Measurements from ENCODE around the gene ANGPTL4.
A peak's percentile ranks its signal among the peaks of the same experiment; 100 is the strongest.
"Not testable (repeated sequence)": the region's sequence is repeated elsewhere in the genome, so short reads cannot be mapped to it uniquely, and the experiment has no call there.

ANGPTL4 gene

DNA sequence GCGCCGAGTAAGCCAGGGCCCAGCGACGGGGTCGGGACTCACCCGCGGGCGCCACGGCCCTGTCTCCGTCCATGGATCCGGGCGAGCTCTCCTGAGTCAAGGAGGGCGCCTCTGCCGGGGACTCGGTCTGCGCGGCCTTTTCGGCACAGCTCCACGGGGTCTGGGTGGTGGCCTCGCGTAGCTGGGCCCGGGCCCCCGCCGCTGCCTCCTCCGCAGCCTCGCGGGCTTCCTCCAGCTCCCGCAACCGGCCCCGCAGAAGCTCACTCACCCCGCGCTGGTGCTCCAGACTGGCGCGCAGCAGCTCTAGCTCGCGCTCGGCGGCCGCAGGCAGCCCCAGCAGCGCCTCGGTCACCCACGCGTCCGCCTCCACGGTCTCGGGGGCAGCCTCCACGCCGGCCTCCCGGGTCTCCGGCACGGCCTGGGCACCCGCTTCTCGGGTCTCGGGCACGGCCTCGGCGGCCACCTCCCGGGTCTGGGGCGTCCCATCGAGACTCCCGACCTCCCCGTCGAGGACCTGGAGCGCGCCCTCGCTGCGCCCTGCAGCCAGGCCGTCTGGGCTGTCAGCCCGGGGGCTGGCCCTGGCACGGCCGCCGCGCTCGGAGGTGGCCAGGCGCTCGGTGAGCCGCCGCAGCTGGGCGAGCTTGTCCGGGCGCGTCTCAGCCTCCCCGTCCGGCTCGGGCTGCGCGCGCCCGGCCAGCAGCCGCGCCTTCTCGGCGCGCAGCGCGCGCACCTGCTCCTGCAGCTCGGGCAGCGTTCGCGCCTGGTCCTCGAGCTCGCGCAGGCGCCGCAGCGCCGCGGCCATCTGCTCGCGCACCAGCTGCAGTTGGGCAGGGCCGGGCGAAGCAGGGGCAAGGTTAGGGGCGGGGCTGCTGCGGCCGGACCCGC, 29.3 kb upstream of the ANGPTL4 start:
- peak; percentile 33 for DNase-seq

GRCh38 chr19:8335343-8336071, 28.4 kb upstream of the ANGPTL4 start:
- no peak for DNase-seq

DNA sequence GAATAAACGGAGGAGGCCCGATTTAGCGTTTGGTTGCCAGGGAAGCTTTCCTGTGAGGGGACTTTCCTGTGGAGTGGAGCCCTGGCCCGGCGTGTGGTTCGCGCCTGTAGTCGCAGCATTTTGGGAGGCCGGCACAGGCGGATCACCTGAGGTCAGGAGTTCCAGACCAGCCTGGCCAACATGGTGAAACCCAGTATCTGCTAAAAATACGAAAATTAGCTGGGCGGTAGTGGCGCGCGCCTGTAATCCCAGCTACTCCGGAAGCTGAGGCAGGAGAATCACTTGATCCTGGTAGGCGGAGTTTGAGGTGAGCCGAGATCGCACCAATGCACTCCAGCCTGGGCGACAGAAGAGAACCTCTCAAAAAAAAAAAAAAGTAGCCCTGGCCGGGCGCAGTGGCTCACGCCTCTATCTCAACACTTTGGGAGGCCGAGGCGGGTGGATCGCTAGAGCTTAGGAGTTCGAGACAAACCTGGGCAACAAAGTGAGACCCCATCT, 27.8 kb upstream of the ANGPTL4 start:
- DNase-seq = no peak

DNA sequence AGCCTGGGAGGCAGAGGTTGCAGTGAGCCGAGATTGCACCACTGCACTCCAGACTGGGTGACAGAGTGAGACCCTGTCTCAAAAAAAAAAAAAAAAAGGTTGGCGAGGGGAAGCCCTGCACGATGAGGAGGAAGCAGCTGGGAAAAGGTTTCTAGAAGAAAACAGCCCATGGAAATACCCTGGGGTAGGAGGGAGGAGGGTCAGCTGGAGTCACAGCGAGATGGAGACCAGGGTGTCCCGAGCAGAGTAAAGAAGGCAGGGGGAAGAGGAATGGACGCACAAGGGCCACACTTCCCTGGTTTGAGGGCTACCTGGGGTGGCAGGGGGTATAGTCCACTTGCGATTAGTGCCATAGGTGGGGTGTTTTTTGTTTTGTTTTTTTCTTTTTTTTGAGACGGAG, 27.3 kb upstream of the ANGPTL4 start:
- no peak for DNase-seq

GRCh38 chr19:8337728-8338127, 26.2 kb upstream of the ANGPTL4 start:
- no peak for DNase-seq

DNA sequence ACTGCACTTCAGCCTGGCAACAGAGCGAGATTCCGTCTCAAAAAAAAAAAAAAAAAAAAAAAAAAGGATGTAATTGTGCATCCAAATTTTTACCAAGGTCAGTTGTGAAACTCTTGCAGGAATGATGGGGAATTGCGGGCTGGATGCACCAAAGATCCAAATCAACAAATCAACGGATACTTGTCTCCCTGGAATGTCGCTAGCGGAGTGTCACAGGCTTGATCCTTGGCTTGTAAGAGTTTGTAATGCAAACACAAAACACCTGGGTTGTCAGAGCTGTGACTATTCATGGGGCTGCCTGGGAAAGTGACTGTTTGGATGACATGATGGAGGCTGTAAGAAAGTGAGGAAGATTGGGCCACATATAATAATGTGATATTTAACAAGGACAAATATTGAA, 25.1 kb upstream of the ANGPTL4 start:
- no peak for DNase-seq

DNA sequence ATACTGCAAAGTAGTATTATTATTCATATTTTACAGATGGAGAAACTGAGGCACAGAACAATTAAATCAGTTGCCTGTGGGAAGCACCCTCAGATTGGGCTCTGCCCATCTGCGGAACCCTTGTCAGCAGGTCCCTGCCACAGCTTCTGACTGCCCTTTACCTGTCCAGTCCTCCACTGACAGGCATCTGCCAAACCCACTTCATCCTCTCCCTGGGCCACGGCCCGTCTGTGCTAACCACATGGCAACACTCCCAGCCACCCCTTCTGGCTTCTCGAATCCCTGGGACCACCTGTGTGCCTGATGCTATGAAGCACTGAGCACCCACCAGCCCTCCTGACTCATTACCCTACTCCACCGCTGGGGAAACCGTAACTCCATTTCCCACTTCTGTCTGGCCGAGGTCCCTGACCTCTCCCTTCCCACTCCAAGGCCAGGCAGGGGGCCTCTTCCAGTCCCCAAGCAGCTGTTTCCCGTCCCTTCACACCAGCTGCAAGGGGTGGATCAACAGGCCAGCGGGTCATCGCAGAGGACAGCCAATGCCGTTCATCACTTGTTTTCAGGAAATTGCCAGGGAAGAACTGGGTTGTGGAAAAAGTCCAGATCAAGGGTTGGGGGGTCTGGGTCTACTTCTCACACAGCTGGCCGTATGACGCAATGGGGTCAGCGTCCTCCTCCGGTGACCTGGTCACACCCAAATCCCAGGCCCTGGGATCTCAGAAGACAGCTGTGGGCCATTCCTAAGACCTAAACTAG, 23.4 kb upstream of the ANGPTL4 start:
- DNase-seq = no peak

- DNase-seq = not testable (repeated sequence)
These were observed 22.5 kb upstream of the ANGPTL4 start for GRCh38 chr19:8341504-8341903.

GRCh38 chr19:8342316-8342683, 21.7 kb upstream of the ANGPTL4 start:
- no peak for DNase-seq

DNA sequence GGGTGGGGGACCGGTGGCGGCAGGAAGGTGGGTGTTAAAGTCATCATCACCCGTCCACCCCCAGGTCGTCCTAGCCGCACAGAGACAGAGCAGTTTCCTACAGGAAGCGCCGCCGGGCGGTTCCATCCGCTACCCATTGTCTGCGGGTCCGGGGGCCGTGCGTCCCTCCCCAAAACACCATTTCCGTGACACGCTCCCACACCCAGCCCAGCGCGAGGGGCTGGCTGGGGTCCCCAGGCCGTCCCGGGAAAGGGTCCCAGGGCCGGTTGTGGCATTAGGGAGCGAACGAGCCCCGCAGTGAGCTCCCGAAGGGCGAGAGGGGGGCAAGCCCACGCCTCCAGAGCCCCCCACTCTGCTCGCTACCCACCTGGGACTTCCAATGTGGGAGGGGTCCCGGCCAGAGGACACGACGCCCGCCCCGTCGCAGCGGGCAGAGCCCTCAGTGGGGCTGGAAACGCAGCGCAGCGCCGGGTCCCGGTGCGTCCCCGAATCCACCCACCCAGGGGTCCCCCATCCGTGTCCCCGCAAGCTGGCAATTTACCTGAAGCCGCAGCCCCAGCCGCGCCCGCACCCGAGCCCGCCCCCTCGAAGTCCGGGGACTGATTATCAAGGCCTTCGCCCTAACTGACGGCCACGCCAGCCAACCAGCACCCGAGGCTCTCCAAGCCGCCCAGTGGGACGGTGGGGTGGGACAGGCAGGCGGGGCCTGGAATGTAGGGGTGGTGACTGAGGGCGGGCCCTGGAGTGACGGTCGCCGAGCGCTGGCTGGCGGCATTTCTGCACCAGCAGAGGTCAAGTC, 21.1 kb upstream of the ANGPTL4 start, which contains the start of gene KANK3:
TSS of gene KANK3 (minus strand) at position 579 of the 799 bp plus-strand sequence. CDS start 5,434 bp downstream, outside the sequence.
- DNase-seq = peak; percentile 22

DNA sequence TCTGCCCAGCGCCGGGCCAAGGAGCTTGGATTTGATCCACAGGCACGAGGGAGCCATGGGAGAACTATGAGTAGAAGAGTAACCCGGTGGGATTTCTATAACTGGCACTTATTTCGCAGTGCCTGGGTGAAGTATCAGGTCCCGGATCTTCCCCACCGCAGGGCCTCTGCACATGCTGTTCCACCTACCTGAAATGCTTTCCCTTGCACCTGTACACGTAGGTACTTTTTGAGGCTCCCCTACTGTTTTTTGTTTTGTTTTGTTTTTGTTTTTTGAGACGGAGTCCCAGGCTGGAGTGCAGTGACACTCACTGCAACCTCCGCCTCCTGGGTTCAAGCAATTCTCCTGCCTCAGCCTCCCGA, 20.5 kb upstream of the ANGPTL4 start:
- no peak for DNase-seq

DNA sequence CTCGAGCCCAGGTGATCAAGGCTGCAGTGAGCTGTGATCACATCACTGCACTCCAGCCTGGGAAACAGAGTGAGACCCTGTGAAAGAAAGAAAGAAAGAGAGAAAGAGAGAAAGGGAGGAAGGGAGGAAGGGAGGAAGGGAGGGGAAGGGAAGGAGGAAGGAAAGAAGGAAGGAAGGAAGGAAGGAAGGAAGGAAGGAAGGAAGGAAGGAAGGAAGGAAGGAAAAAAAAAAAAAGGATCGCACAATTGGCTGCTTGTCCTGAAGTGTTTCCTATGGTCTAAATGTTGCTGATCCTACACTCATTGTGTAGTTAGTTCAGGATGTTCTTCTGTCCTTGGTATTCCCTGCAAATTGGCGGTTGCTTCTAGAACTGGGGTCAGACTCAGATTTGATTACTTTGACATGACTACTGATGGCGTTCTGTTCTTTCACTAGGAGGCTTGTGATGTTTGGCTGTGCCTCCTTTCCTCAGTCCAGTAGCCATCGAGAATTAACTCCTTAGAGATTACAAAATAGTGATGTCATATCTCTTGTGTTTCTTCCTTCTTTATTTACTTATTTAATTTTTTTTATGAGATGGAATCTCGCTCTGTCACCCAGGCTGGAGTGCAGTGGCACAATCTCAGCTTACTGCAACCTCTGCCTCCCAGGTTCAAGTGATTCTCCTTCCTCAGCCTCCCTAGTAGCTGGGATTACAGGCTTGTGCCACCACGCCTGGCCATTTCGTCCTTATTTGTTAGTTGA, 14.2 kb upstream of the ANGPTL4 start:
- DNase-seq = not testable (repeated sequence)

GRCh38 chr19:8352134-8352827, 11.7 kb upstream of the ANGPTL4 start:
- no peak for DNase-seq

DNA sequence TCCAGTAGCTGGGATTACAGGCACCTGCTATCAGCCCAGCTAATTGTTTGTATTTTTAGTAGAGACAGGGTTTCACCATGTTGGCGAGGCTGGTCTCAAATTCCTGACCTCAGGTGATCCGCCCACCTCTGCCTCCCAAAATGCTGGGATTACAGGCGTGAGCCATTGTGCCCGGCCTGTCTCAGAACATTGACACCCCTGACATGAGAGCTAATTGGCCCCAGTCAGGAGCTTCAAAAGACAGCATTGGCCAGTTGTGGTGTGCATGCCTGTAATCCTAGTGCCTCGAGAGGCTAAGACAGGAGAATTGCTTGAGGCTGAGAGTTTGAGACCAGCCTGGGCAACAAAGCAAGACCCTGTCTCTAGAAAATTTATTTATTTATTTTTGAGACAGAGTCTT, 11.1 kb upstream of the ANGPTL4 start:
- DNase-seq = not testable (repeated sequence)

- DNase-seq = no peak
These were observed 8.1 kb upstream of the ANGPTL4 start for GRCh38 chr19:8355631-8356402.

DNA sequence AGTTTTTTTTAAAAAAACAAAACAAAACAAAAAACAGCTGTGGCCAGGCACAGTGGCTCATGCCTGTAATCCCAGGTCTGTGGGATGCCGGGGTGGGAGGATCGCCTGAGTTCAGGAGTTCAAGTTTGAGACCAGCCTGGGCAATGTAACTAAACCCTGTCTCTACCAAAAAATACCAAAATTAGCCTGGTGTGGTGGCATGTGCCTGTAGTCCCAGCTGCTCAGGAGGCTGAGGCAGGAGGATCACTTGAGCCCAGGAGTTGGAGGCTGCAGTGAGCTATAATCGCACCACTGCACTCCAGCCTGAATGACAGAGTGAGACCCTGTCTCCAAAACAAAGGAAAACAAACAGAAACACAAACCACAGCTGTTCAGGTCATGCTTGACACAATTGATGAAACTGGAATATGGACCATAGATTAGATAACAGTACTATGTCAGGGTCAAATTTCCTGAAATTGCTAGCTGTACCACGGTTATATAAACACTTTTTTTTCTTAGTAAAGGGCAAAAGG, 6.9 kb upstream of the ANGPTL4 start:
- no peak for DNase-seq

DNA sequence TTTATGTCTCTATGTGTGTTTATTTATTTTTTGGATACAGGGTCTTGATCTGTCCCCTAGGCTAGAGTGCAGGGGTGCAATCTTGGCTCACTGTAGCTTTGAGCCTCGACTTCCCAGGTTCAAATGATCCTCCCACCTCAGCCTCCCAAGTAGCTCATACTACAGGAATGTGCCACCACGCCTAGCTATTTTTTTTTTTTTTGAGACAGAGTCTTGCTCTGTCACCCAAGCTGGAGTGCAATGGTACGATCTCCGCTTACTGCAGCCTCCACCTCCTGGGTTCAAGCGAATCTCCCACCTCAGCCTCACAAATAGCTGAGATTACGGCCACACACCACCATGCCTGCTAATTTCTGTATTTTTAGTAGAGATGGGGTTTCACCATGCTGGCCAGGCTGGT, 5.0 kb upstream of the ANGPTL4 start:
- no peak for DNase-seq

GRCh38 chr19:8360196-8360595, 3.8 kb upstream of the ANGPTL4 start:
- DNase-seq = no peak

- peak; percentile 70 for DNase-seq
These were observed 1.8 kb upstream of the ANGPTL4 start for GRCh38 chr19:8361921-8362793.
